ENCODE results near the gene ATG9A.
A peak's percentile ranks its signal among the peaks of the same experiment; 100 is the strongest.
"Not testable (repeated sequence)": the region's sequence is repeated elsewhere in the genome, so short reads cannot be mapped to it uniquely, and the experiment has no call there.

The ATG9A gene

GRCh38 chr2:219229305-219230058 is at the start of gene ATG9A, which contains the start of gene ANKZF1:
ATG9A (minus strand) TSS chr2:219229636; CDS start chr2:219228024, 1,612 bp downstream.
ANKZF1 (plus strand) TSS chr2:219229806; CDS start chr2:219230258, 452 bp downstream.
- FAIRE-seq = peak; percentile 17

- no peak for FAIRE-seq
Measured at GRCh38 chr2:219278655-219279150, 49.3 kb upstream of the ATG9A start.

- FAIRE-seq = no peak
Measured at GRCh38 chr2:219277703-219278654, 48.5 kb upstream of the ATG9A start.

GRCh38 chr2:219274361-219274921 is 45.0 kb upstream of the ATG9A start:
- FAIRE-seq = no peak

GRCh38 chr2:219273937-219274336 is 44.5 kb upstream of the ATG9A start:
- FAIRE-seq = no peak

- no peak for FAIRE-seq
Measured at GRCh38 chr2:219272995-219273394, 43.6 kb upstream of the ATG9A start.

- no peak for FAIRE-seq
Measured at GRCh38 chr2:219272356-219272755, 42.9 kb upstream of the ATG9A start.

GRCh38 chr2:219271021-219271420 is 41.6 kb upstream of the ATG9A start:
- no peak for FAIRE-seq

- FAIRE-seq = no peak
Measured at GRCh38 chr2:219270055-219270372, 40.6 kb upstream of the ATG9A start.

GRCh38 chr2:219269362-219270054 is 40.1 kb upstream of the ATG9A start:
- FAIRE-seq = peak; percentile 55

GRCh38 chr2:219268294-219268693 is 38.9 kb upstream of the ATG9A start:
- no peak for FAIRE-seq

- no peak for FAIRE-seq
Measured at GRCh38 chr2:219266886-219267285, 37.5 kb upstream of the ATG9A start.

GRCh38 chr2:219266232-219266631 is 36.8 kb upstream of the ATG9A start:
- FAIRE-seq = no peak

- FAIRE-seq = no peak
Measured at GRCh38 chr2:219261024-219261855, 31.8 kb upstream of the ATG9A start.

- FAIRE-seq = not testable (repeated sequence)
Measured at GRCh38 chr2:219258942-219259341, 29.5 kb upstream of the ATG9A start.

- FAIRE-seq = no peak
Measured at GRCh38 chr2:219254590-219255201, 25.3 kb upstream of the ATG9A start.

GRCh38 chr2:219253753-219254589 is 24.5 kb upstream of the ATG9A start, which contains the start of gene TUBA4A:
TUBA4A (minus strand) TSS chr2:219253918; CDS start chr2:219253858, 60 bp downstream.
- FAIRE-seq = no peak

GRCh38 chr2:219252900-219253752 is 23.7 kb upstream of the ATG9A start, which contains the start of gene TUBA4B:
TUBA4B (plus strand) TSS chr2:219253243; CDS start chr2:219253408, 165 bp downstream.
- FAIRE-seq = no peak

- FAIRE-seq = no peak
Measured at GRCh38 chr2:219252570-219252899, 23.1 kb upstream of the ATG9A start.
